Right kidney (tissue), 9 donors: ENCODE measurements around the gene ZNF625.
A peak's percentile ranks its signal among the peaks of the same experiment; 100 is the strongest.

Experiments used
- DNase-seq: peaks from one replicate; pipeline ENCODE4 v3.0.0-alpha.2; 2016
- long read RNA-seq, 8 donors: transcript quantifications; one replicate each; lab custom pipeline, GENCODE V29; 2026

The ZNF625 gene
- long read RNA-seq, donor 1 = 0 reads
- long read RNA-seq, donor 2, partial matches to known transcripts = 0 of 2 reads
- long read RNA-seq, donor 2, other reads (novel, unspliced or antisense) = 0 of 2 reads
- long read RNA-seq, donor 3 = 0 reads
- long read RNA-seq, donor 4, partial matches to known transcripts = 12 of 13 reads
- long read RNA-seq, donor 4, other reads (novel, unspliced or antisense) = 0 of 13 reads
- long read RNA-seq, donor 5 = 0 reads
- long read RNA-seq, donor 6, partial matches to known transcripts = 0 of 1 reads
- long read RNA-seq, donor 6, other reads (novel, unspliced or antisense) = 0 of 1 reads
- long read RNA-seq, donor 7 = 0 reads
- long read RNA-seq, donor 8, partial matches to known transcripts = 0 of 2 reads
- long read RNA-seq, donor 8, other reads (novel, unspliced or antisense) = 0 of 2 reads

DNA sequence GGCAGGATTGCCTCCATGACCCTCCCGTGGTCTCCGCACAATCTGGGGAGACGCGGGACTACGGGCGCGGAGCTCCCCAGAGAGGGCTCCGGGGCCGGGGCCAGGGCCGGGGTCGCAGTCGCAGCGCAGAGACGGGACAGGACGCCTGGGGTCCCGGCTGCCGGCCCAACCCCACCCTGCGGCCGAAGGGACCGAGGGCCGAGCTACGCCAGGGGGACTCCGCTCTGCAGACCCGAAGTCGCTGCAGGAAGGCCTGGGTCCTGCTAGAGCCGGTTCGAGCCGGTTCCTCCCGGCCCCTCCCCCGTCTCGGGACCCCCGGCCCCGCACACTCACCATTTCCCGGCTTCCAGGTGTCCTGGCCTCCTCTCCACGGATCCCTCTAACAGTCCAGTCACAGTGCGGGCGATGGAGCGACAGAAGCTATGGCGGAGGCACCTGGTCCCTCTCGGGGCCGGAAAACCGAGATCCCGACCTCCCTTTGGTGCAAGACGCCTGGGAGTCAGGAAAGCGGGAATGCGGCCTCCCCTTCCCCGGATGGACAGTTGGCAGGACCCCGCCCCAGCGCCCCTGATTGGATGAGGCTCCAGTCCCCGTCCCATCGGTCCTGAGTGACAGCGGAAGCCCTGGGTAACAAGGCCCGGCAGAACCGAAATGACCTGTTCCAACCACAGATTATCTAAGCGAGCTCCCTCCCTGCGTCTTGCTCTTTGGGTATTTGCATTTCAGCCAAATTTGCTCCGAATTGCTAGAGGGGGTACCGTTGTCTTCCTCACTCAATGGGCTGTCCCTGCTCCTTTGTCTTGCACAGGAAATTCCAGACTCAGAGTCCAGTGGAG is at the start of gene ZNF625:
ZNF625 (minus strand) TSS at position 512 of the 836 bp plus-strand sequence; CDS start at position 336, 176 bp downstream.
- peak; percentile 89 for DNase-seq

GRCh38 chr19:12205296-12205695 is 48.8 kb upstream of the ZNF625 start:
- no peak for DNase-seq

DNA sequence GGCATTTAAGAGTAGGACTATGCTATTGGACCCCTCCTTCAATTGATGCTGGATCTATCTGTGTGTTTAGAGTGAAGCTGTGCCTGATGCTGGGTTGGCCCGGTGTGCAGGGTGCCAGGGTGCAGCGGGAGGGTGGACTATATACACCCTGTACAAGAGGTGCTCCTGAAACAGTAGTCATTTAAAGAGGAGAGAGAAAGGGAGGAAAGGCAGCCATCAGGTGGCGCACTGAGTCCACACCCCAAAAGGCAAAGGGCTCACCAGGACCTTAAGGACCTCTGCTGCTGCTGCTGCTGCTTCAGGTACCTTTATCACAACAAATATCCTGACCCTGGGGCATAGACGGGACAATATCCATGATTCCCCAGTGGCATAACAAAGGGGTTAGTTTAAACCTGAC is 45.7 kb upstream of the ZNF625 start:
- DNase-seq = peak; percentile 20

DNA sequence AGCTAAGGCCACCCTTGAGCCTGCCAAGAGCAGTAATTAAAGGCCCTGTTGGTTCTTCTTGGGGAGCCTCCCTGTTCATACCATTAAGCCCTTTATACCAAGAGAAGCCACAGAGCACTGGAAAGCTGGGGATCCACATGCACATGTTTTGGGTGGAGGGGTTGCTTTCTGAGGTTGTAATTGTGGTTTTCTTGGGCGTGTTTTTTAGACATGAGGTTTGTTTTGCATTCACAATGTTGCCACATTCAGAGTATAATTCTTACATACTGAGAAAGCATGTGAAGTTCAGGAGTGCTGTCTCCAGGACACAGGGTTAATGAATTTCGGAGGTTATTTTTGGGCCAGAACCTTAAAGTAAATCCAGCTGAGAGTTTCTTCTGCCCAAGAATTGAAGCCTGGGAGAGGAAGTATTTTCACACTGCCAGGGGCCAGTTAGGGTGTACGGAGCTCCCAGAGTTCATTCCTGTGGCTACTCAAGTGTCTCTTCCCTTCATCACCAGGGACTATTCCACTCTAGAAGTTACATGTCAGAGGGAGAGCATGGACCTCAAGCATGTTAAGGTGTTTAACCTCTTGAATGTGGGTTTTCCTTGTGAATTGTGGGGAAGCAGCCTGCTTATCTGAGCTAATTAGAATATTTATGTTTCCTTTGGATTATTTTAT is 43.4 kb upstream of the ZNF625 start:
- no peak for DNase-seq

DNA sequence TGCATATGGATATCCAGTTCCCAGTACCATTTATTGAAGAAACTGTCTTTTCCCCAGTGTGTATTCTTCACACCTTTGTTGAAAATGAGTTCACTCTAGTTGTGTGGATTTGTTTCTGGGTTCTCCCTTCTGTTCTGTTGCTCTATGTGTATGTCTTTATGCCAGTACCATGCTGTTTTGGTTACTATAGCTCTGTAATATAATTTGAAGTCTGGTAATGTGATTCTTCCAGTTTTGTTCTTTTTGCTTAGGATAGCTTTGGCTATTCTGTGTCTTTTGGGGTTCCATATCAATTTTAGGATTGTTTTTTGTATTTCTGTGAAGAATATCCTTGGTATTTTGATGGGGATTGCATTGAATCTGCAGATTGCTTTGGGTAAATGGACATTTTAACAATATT is 41.6 kb upstream of the ZNF625 start:
- DNase-seq = no peak

DNA sequence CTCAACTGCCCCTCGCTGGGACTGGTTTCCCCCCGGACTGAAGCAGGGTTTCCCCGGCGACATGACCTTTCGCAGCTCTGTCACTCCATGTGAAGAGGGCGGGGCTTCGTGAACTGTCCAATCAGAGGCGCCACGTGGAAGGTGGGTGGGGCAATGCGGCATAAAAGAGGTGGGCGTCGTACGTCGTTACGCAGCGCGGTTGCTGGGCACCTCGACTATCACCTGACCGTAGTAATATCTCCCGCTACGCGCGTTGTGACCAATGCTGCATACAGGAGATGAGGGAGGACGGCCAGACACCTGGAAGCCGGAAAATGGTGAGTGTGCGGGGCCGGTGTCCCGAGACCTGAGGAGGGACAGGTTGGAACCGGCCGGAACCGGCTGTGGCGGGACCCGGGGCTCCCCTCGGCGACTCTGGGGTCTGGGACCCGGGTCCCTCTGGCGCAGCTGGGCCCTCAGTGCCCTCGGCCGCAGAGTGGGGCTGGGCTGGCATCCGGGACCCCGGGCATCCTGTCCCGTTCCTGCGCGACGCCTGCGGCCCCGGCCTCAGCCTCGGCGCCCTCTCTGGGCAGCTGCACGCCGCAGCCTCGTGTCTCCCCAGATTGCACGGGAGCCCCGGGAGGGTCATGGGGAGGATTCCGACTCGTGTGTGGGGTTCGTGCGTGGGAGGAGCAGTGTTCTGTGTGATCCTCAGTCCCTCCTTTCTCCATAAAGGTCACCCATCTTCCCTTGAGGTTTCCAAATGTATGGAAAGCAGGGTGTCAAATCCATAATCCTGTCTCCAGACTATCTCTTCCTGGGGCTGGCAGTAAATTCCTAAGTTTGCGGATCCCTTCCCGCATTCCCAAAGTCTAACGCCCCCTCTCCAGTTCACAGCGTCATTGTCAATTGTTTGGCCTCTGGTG is 38.5 kb upstream of the ZNF625 start:
- DNase-seq = peak; percentile 84

- DNase-seq = no peak
Observed at GRCh38 chr19:12187625-12188024, 31.1 kb upstream of the ZNF625 start.

DNA sequence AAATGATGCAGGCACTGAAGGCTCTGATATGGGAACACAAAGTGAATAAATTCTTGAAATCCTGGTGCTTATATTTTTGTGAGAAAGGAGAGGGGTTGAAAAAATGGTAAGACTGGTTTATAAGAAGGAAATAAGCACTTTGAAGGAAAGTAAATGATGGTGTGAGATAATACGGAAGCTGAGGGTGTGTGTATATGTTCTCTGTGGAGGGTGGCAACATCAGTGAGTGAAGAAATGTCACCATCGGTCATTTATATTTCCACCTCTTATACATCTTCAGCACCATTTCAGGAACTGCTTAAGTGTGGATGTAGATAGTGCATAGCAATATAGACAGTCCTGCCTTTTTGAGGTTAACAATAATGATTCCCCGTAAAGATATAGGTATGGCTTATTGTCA is 23.8 kb upstream of the ZNF625 start:
- DNase-seq = no peak

DNA sequence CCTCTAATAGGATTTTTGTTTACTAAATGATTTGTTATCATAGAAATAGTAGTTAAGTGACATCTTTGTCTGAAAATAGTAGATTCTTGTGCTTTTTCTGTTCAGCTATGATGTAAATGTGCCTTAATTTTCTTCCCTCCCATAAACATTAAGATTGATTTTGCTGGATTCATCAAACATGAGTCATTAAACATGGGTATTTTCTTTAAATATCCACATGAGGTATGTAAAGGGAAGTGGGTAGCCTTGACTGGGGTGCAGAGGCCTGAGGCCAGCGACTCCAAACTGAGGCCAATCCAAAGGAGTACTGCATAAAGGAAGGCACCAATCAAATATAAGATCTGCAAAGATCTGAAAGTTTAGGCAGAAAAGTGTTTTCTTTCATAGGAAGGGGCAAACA is 10.1 kb upstream of the ZNF625 start:
- no peak for DNase-seq

- no peak for DNase-seq
Observed at GRCh38 chr19:12163826-12164225, 7.3 kb upstream of the ZNF625 start.

- peak; percentile 88 for DNase-seq
Observed at GRCh38 chr19:12162882-12163806, 6.6 kb upstream of the ZNF625 start, which contains the start of gene ZNF136. Gene ZNF136 (plus strand): TSS chr19:12163096. CDS start chr19:12163204, 108 bp downstream.

DNA sequence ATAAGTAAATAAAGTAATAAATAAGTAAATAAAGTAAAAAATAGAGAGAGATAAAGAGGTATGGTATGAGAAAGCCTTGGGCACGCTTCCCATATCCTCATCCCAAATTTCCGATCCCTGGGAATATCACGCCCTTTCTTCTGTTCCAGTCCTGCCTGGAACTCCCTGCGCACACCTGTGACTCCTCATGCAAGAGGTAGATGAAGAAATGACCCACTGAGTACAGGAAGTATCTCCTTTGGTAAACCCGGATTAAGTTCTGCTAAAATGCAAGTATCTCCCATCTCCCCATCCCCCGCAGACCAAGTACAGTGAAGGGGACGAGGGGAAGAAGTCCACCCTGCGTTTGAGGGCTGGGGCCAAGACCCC is 6.0 kb upstream of the ZNF625 start:
- no peak for DNase-seq

DNA sequence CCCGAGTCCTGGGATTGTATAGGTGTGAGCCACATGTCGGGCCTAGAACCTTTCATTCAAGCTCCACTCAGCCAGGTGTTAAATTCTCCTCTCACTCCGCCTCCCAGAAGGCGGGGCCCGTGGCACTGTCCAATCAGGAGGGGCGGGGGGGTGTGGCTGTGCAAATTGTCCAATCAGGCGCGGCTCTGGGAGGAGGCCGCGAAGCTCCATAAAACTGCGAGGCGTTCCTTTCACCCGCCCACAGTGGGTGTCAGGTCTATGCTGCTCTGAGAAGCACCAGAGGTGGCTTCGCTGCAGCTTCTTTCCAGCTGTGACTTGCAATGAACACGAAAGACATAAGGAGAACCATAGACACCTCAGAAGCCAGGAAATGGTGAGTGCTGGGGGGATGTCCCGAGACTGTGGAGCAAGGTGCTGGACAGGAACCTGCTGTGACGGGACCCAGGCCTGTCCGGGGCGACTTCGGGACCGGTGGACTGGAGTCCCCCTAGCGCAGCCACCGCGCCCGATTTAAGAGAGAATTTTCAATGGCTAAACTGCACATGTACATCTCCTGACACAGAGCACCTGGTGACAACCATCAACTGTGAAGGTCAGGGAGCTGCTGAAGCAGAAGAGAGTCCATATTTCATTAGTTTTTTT is 3.4 kb upstream of the ZNF625 start:
- DNase-seq = no peak

GRCh38 chr19:12155324-12155860 is 1.1 kb downstream of the ZNF625 start:
- DNase-seq = no peak

DNA sequence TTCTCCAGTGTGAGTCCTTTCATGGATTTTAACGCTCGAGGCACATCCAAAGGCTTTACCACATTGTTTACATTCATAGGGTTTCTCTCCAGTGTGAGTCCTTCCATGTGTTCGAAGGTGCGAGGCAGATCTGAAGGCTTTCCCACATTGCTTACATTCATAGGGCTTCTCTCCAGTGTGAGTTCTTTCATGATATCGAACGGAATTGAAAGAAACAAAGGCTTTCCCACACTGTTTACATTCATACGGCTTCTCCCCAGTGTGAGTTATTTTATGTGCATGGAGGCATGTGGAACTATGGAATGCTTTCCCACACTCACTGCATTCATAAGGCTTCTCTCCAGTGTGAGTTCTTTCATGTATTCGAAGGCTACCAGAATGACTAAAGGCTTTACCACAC is 11.2 kb downstream of the ZNF625 start:
- no peak for DNase-seq

DNA sequence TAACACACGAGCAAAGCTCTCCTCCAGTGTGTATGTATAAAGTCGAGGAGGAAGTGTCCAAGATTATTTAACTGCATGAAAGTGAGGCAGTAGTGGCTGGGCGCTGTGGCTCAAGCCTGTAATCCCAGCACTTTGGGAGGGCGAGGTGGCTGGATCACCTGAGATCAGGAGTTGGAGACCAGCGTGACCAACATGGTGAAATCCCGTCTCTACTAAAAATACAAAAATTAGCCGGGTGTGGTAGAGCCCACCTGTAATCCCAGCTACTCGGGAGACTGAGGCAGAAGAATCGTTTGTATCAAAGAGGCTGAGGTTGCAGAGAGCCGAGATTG is 15.2 kb downstream of the ZNF625 start:
- no peak for DNase-seq

- peak; percentile 61 for DNase-seq
Observed at GRCh38 chr19:12140545-12141404, 15.8 kb downstream of the ZNF625 start.

DNA sequence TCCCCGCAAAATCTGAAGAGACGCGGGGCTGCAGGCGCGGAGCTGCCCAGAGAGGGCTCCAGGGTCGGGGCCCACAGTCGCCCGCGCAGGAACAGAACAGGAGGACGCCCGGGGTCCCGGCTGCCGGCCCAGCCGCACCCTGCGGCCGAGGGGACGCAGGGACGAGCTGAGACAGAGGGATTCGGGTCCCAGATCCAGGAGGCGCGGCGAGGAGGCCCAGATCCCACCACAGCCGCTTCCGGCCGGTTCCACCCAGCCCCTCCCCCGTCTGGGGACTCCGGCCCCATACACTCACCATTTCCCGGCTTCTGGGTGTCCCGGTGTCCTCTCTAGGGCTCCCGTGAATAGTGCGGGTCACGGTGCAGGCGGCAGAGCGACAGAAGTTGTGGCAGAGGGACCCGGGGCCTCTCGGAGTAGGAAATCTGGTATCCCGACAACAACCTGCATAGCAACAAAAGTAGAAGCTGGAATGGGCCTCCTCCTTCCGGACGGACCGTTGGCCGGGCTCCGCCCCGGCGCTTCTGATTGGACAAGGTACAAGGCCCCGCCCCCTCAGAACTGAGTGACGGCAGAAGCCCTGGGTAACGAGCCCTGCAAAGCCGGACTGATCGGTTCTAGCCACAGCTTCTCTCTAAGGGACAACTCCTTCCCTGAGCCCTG is 16.5 kb downstream of the ZNF625 start, which contains the start of gene ZNF20:
ZNF20 (minus strand) TSS at position 466 of the 660 bp plus-strand sequence; CDS start at position 298, 168 bp downstream.
- DNase-seq = peak; percentile 93
